ENCODE results near the gene GIT1.

GRCh38 chr17:29567554-29568330, 21.7 kb downstream of the GIT1 start:
- TF ChIP-seq POLR2A (IDR thresholded peaks at IDR 0.05) = no peak
- TF ChIP-seq, protein P1, sequence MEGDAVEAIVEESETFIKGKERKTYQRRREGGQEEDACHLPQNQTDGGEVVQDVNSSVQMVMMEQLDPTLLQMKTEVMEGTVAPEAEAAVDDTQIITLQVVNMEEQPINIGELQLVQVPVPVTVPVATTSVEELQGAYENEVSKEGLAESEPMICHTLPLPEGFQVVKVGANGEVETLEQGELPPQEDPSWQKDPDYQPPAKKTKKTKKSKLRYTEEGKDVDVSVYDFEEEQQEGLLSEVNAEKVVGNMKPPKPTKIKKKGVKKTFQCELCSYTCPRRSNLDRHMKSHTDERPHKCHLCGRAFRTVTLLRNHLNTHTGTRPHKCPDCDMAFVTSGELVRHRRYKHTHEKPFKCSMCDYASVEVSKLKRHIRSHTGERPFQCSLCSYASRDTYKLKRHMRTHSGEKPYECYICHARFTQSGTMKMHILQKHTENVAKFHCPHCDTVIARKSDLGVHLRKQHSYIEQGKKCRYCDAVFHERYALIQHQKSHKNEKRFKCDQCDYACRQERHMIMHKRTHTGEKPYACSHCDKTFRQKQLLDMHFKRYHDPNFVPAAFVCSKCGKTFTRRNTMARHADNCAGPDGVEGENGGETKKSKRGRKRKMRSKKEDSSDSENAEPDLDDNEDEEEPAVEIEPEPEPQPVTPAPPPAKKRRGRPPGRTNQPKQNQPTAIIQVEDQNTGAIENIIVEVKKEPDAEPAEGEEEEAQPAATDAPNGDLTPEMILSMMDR (IDR thresholded peaks at IDR 0.05) = peak in 5 of 6 experiments; percentile 18 to 52 (median 26)

All from thyroid gland (tissue), 4 donors.